Glutamatergic neuron (in vitro differentiated cells): ENCODE measurements around the gene CAVIN1. TPM values are rescaled to one million over a fixed set of nuclear protein-coding genes. Genes with fewer than 3 reads are reported as not detected.

Experiments used
- DNase-seq: peaks from one replicate; pipeline ENCODE4 v3.0.0; 2022
- H3K27ac Mint-ChIP-seq: one replicate; pipeline ENCODE4 v1.8.0; 2020; ENCODE audit warnings: mild to moderate bottlenecking, mixed read lengths, inconsistent platforms; ENCODE audit not compliant: unreplicated experiment
- H3K27me3 Mint-ChIP-seq: one replicate; pipeline ENCODE4 v1.8.0; 2020; ENCODE audit warnings: mild to moderate bottlenecking, moderate library complexity, mixed read lengths, inconsistent platforms; ENCODE audit not compliant: unreplicated experiment
- H3K36me3 Mint-ChIP-seq: one replicate; pipeline ENCODE4 v1.8.0; 2020; ENCODE audit warnings: mild to moderate bottlenecking, mixed read lengths, inconsistent platforms; ENCODE audit not compliant: unreplicated experiment
- H3K4me1 Mint-ChIP-seq: one replicate; pipeline ENCODE4 v1.8.0; 2020; ENCODE audit warnings: mild to moderate bottlenecking, low read depth, mixed read lengths, inconsistent platforms; ENCODE audit not compliant: unreplicated experiment
- H3K4me3 Mint-ChIP-seq: one replicate; pipeline ENCODE4 v1.8.0; 2020; ENCODE audit warnings: mild to moderate bottlenecking, mixed read lengths, inconsistent platforms; ENCODE audit not compliant: unreplicated experiment
- H3K9me3 Mint-ChIP-seq: one replicate; pipeline ENCODE4 v1.8.0; 2020; ENCODE audit warnings: mild to moderate bottlenecking, moderate library complexity, mixed read lengths, inconsistent platforms; ENCODE audit not compliant: unreplicated experiment
- CTCF ChIP-seq: fragments of 200-600 bp; sonication (generic); IDR thresholded peaks from one replicate; pipeline ENCODE4 v1.5.0; 2021; ENCODE audit not compliant: partially characterized antibody, unreplicated experiment
- total RNA-seq: library from RNA; stranded (reverse); fragmentation: NEBNext Ultra II Directional; extraction: Animal tissue kit (Norgen Biotek cat#: 25700); gene quantifications from one replicate; pipeline ENCODE4 v1.2.1, GENCODE V29; 2021; ENCODE audit not compliant: unreplicated experiment

Gene CAVIN1
- total RNA-seq, 1 donor from 2014 or later, result 0.32 TPM

- DNase-seq, result no peak
- peaks cover 15% of the 10 kb centered on the region for H3K4me1 Mint-ChIP-seq
- no peak for TF ChIP-seq CTCF
- no peaks in the 10 kb centered on the region for H3K27me3 Mint-ChIP-seq
- H3K4me3 Mint-ChIP-seq, result no peak overlapping the region
- no peak overlapping the region for H3K27ac Mint-ChIP-seq
- peaks cover 3% of the 10 kb centered on the region for H3K9me3 Mint-ChIP-seq
- H3K36me3 Mint-ChIP-seq, result no peaks in the 10 kb centered on the region
Measured at GRCh38 chr17:42365136-42365535, 57.9 kb downstream of the CAVIN1 start.

GRCh38 chr17:42363767-42364585 lies 59.1 kb downstream of the CAVIN1 start:
- Mint-ChIP-seq H3K27ac (peak overlapping the region; percentile 39), H3K4me3 (no peak overlapping the region)

GRCh38 chr17:42363231-42363630 lies 59.8 kb downstream of the CAVIN1 start:
- peaks cover 20% of the 10 kb centered on the region for H3K4me1 Mint-ChIP-seq
- H3K36me3 Mint-ChIP-seq, result no peaks in the 10 kb centered on the region
- no peak for TF ChIP-seq CTCF
- no peak overlapping the region for H3K4me3 Mint-ChIP-seq
- DNase-seq, result no peak
- no peaks in the 10 kb centered on the region for H3K27me3 Mint-ChIP-seq
- H3K9me3 Mint-ChIP-seq, result peaks cover 3% of the 10 kb centered on the region
- no peak overlapping the region for H3K27ac Mint-ChIP-seq

More at GRCh38 chr17:42363767-42364585, 59.1 kb downstream of the CAVIN1 start:
- Mint-ChIP-seq H3K36me3 (no peaks in the 10 kb centered on the region), H3K4me1 (peaks cover 15% of the 10 kb centered on the region), H3K27me3 (no peaks in the 10 kb centered on the region), H3K9me3 (peaks cover 3% of the 10 kb centered on the region)
- no peak for TF ChIP-seq CTCF
- no peak for DNase-seq

GRCh38 chr17:42362245-42362961 lies 60.7 kb downstream of the CAVIN1 start:
- H3K4me3 Mint-ChIP-seq, result no peak overlapping the region
- H3K4me1 Mint-ChIP-seq, result peaks cover 20% of the 10 kb centered on the region
- DNase-seq, result no peak

More at GRCh38 chr17:42362245-42362961, 60.7 kb downstream of the CAVIN1 start:
- Mint-ChIP-seq H3K9me3 (peaks cover 3% of the 10 kb centered on the region), H3K36me3 (no peaks in the 10 kb centered on the region), H3K27ac (no peak overlapping the region), H3K27me3 (no peaks in the 10 kb centered on the region)
- TF ChIP-seq CTCF, result no peak
